NT2/D1 (cell line): ENCODE measurements around the gene PRR14L.
A peak's percentile ranks its signal among the peaks of the same experiment; 100 is the strongest.
"Not testable (repeated sequence)": the region's sequence is repeated elsewhere in the genome, so short reads cannot be mapped to it uniquely, and the experiment has no call there.

Experiments
- DNase-seq: peaks from one replicate; pipeline ENCODE4 v3.0.0-alpha.2; 2011; ENCODE audit warnings: low read depth, low spot score
- H3K27me3 ChIP-seq: 2 replicates; pipeline ENCODE4 v1.6.0; 2011; ENCODE audit warnings: mild to moderate bottlenecking; ENCODE audit not compliant: insufficient read length, insufficient read depth
- H3K36me3 ChIP-seq: 2 replicates; pipeline ENCODE4 v1.6.1; 2011; ENCODE audit warnings: mild to moderate bottlenecking, low read length, mixed read lengths; ENCODE audit not compliant: insufficient read depth, insufficient read length
- H3K4me1 ChIP-seq: 2 replicates; pipeline ENCODE4 v1.5.1; 2011; ENCODE audit not compliant: insufficient read depth, insufficient read length
- H3K4me3 ChIP-seq: 2 replicates; pipeline ENCODE4 v1.5.1; 2011; ENCODE audit warnings: low read depth; ENCODE audit not compliant: insufficient read length
- H3K9ac ChIP-seq: 2 replicates; pipeline ENCODE4 v1.6.0; 2011; ENCODE audit warnings: low read depth; ENCODE audit not compliant: insufficient read length
- H3K9me3 ChIP-seq: 2 replicates; pipeline ENCODE4 v1.5.1; 2011; ENCODE audit warnings: mild to moderate bottlenecking, low read length; ENCODE audit not compliant: insufficient read depth
- SUZ12 ChIP-seq: IDR thresholded peaks from 2 replicates; pipeline ENCODE4 v1.6.1; 2011; ENCODE audit not compliant: insufficient read length, insufficient read depth; ENCODE audit errors: extremely low read depth
- YY1 ChIP-seq: IDR thresholded peaks from 2 replicates; pipeline ENCODE4 v1.6.1; 2011; ENCODE audit not compliant: insufficient read length, insufficient read depth
- ZNF274 ChIP-seq: IDR thresholded peaks from 2 replicates; pipeline ENCODE4 v1.6.1; 2011; ENCODE audit warnings: mild to moderate bottlenecking, low read depth, low read length

PRR14L gene

GRCh38 chr22:31749636-31750364 is at the start of gene PRR14L:
TSS of gene PRR14L (minus strand) at chr22:31750132. CDS start at chr22:31738860, 11,272 bp downstream.
- H3K9ac ChIP-seq = peak within 1 kb of the TSS; percentile 96
- peak within 1 kb of the TSS; percentile 86 for H3K4me3 ChIP-seq
- peaks cover 10% of the 10 kb centered on the region for H3K36me3 ChIP-seq
- no peaks in the 10 kb centered on the region for H3K4me1 ChIP-seq
- no peaks in the 10 kb centered on the region for H3K27me3 ChIP-seq
- DNase-seq = peak; percentile 88
- TF ChIP-seq SUZ12 (no peak), ZNF274 (no peak)
- H3K9me3 ChIP-seq = no peaks in the 10 kb centered on the region

DNA sequence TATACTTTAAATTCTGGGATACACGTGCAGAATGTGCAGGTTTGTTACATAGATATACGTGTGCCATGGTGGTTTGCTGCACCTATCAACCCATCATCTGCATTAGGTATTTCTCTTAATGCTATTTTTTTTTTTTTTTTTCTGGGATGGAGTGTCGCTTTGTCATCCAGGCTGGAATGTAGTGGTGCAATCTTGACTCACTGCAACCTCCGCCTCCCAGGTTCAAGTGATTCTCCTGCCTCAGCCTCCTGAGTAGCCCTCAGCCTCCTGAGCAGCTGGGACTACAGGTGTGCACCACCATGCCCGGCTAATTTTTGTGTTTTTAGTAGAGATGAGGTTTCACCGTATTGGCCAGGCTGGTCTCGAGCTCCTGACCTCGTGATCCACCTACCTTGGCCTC is 49.4 kb upstream of the PRR14L start:
- DNase-seq, H3K4me3 ChIP-seq, H3K9me3 ChIP-seq, H3K9ac ChIP-seq, H3K4me1 ChIP-seq, H3K27me3 ChIP-seq: not testable (repeated sequence)
- peaks cover 48% of the 10 kb centered on the region for H3K36me3 ChIP-seq

GRCh38 chr22:31790240-31790639 is 40.3 kb upstream of the PRR14L start:
- H3K36me3 ChIP-seq = peaks cover 13% of the 10 kb centered on the region
- no peak for TF ChIP-seq ZNF274
- TF ChIP-seq SUZ12 = no peak
- no peak for TF ChIP-seq YY1
- H3K4me3 ChIP-seq = no peak overlapping the region
- no peak overlapping the region for H3K9ac ChIP-seq
- H3K9me3 ChIP-seq = no peaks in the 10 kb centered on the region
- no peaks in the 10 kb centered on the region for H3K4me1 ChIP-seq
- no peak for DNase-seq
- no peaks in the 10 kb centered on the region for H3K27me3 ChIP-seq

DNA sequence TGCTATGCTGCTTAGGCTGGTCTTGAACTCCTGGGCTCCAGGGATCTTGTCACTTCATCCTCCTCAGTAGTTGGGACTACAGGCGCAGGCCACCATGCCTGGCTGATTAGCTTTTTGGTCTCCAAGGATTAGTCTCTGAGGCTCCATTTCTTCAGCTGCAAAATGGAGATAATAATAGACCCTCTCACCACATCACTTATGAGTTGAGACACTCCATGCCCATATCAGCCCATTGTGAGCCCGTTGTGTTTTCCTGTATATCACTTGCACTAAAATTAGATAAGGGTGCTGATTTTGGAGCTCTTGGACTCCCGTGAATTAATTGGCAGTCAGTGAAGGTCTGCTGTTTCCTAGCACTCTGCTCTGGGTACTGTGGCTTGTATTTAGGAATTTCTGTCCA is 39.9 kb upstream of the PRR14L start:
- Histone ChIP-seq H3K27me3 (no peaks in the 10 kb centered on the region), H3K4me1 (no peaks in the 10 kb centered on the region), H3K9me3 (no peaks in the 10 kb centered on the region), H3K9ac (no peak overlapping the region), H3K36me3 (peaks cover 17% of the 10 kb centered on the region), H3K4me3 (no peak overlapping the region)
- no peak for DNase-seq
- TF ChIP-seq ZNF274 (no peak), SUZ12 (no peak), YY1 (no peak)

- no peak overlapping the region for H3K4me3 ChIP-seq
- no peak for TF ChIP-seq ZNF274
- no peak for TF ChIP-seq SUZ12
- TF ChIP-seq YY1 = no peak
- no peak for DNase-seq
- H3K36me3 ChIP-seq = peaks cover 33% of the 10 kb centered on the region
- no peak overlapping the region for H3K9ac ChIP-seq
- H3K4me1 ChIP-seq = no peaks in the 10 kb centered on the region
- H3K27me3 ChIP-seq = no peaks in the 10 kb centered on the region
- no peaks in the 10 kb centered on the region for H3K9me3 ChIP-seq
Measured at GRCh38 chr22:31776231-31776630, 26.3 kb upstream of the PRR14L start.

- Histone ChIP-seq H3K9me3 (no peaks in the 10 kb centered on the region), H3K27me3 (no peaks in the 10 kb centered on the region), H3K9ac (no peak overlapping the region), H3K4me3 (no peak overlapping the region), H3K4me1 (no peaks in the 10 kb centered on the region), H3K36me3 (peaks cover 19% of the 10 kb centered on the region)
- DNase-seq = no peak
- no peak for TF ChIP-seq SUZ12
- no peak for TF ChIP-seq ZNF274
- no peak for TF ChIP-seq YY1
Measured at GRCh38 chr22:31773416-31773815, 23.5 kb upstream of the PRR14L start.

GRCh38 chr22:31768422-31769059 is 18.6 kb upstream of the PRR14L start:
- no peaks in the 10 kb centered on the region for H3K9me3 ChIP-seq
- H3K9ac ChIP-seq = no peak overlapping the region
- no peak overlapping the region for H3K4me3 ChIP-seq
- H3K36me3 ChIP-seq = peaks cover 38% of the 10 kb centered on the region
- TF ChIP-seq ZNF274 (no peak), SUZ12 (no peak), YY1 (no peak)
- no peaks in the 10 kb centered on the region for H3K27me3 ChIP-seq
- no peak for DNase-seq
- H3K4me1 ChIP-seq = no peaks in the 10 kb centered on the region
